ENCODE data around the gene EPS8.

Gene EPS8

GRCh38 chr12:15574353-15574752 is 214.8 kb downstream of the EPS8 start:
- H3K4me3 ChIP-seq (ENCODE audit: low read length): no peak overlapping the region
- TF ChIP-seq CTCF (conservative IDR thresholded peaks at IDR 0.05; ENCODE audit: low read depth, low read length): no peak
- DNase-seq (ENCODE audit: low read depth): no peak

Data from retinal pigment epithelial cell (primary cell).